AG04450 (cell line): ENCODE results near the gene SLC2A9. TPM values are rescaled to one million over a fixed set of nuclear protein-coding genes. Genes with fewer than 3 reads are reported as not detected.

Experiments
- CTCF ChIA-PET: fragments of 300-600, 350-600 bp; formaldehyde crosslinking; extraction: SDS; loops from one replicate; lab custom pipeline; 2022; ENCODE audit warnings: antibody characterized with exemption, inconsistent platforms; lab: Charles Lee
- POLR2A ChIA-PET: fragments of 350-600 bp; formaldehyde crosslinking; extraction: SDS; loops from one replicate; lab custom pipeline; 2021; ENCODE audit warnings: antibody characterized with exemption, inconsistent platforms; lab: Yijun Ruan, JAX
- DNase-seq: peaks from one replicate; pipeline ENCODE4 v3.0.0-alpha.2; 2011; ENCODE audit warnings: low read depth, low spot score
- H3K27ac ChIP-seq: one replicate; pipeline ENCODE4 v1.5.1; 2012; ENCODE audit warnings: low read depth, low read length, control low read depth
- H3K27me3 ChIP-seq: one replicate; pipeline ENCODE4 v1.6.0; 2012; ENCODE audit warnings: low read length; ENCODE audit not compliant: control insufficient read depth, insufficient read depth
- H3K4me3 ChIP-seq: 2 replicates; pipeline ENCODE4 v1.5.1; 2011; ENCODE audit warnings: mild to moderate bottlenecking, low read depth, low read length, control low read depth
- H3K9me3 ChIP-seq: 2 replicates; pipeline ENCODE4 v1.5.1; 2012; ENCODE audit warnings: low read length; ENCODE audit not compliant: control insufficient read depth, insufficient read depth
- CTCF ChIP-seq: IDR thresholded peaks from 2 replicates; pipeline ENCODE4 v1.5.1; 2011; ENCODE audit warnings: low read depth, low read length, control low read depth, inconsistent platforms
- polyA plus RNA-seq: library from polyadenylated mRNA; depleted of rRNA; stranded (reverse); fragments of >200 nt; gene quantifications from 2 replicates; pipeline ENCODE4 v1.2.3, GENCODE V29; 2011

The SLC2A9 gene
- polyA plus RNA-seq, 1 experiment = 2.4 TPM

- POLR2A ChIA-PET = no interaction called here
- CTCF ChIA-PET = no interaction called here
- no peak for TF ChIP-seq CTCF
Observed at GRCh38 chr4:10022346-10023049, 1.2 kb upstream of the SLC2A9 start.

DNA sequence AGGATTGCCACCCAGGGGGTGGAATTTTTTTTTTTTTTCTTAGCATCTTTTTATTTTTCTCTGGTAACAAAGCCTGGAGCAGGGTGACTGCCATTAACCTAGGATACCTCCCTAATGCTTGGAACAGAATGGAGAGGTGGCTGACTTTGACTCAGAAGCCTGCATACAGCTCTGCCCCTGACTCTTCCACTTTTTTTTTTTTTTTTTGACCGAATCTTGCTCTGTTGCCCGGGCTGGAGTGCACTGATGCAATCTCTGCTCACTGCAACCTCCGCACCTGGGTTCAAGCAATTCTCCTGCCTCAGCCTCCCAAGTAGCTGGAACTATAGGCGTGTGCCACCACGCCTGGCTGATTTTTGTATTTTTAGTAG is 341 bp upstream of the SLC2A9 start:
- H3K9me3 ChIP-seq = no peaks in the 10 kb centered on the region
- no peak overlapping the region for H3K27ac ChIP-seq
- no peak for DNase-seq
- no peak overlapping the region for H3K4me3 ChIP-seq
- ChIA-PET POLR2A (no interaction called here), CTCF (no interaction called here)
- H3K27me3 ChIP-seq = peaks cover 3% of the 10 kb centered on the region
- TF ChIP-seq CTCF = no peak

More at GRCh38 chr4:10022346-10023049, 1.2 kb upstream of the SLC2A9 start:
- no peaks in the 10 kb centered on the region for H3K9me3 ChIP-seq
- no peak overlapping the region for H3K27ac ChIP-seq
- H3K4me3 ChIP-seq = no peak overlapping the region
- no peak for DNase-seq
- peaks cover 3% of the 10 kb centered on the region for H3K27me3 ChIP-seq

DNA sequence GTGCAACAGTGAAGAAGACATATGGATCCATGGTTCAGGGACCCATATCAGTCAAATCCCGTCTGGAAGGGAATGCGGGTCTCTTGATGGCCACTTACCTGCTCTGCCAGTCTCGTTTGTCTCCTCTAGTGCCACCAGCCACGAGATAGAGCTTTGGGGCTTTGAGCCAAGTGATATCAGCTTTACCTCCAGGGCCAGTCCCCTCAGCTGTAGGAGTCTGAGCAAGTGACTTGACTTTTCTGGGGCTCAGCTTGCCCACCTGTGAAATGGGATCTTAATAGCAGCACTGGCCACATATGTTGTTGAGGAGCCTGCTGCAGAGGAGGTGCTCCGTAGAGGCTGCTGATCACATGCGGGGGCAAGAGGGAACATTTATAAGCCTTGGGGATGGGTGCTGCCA is 1.2 kb downstream of the SLC2A9 start:
- DNase-seq = no peak
- H3K4me3 ChIP-seq = no peak overlapping the region
- no peaks in the 10 kb centered on the region for H3K9me3 ChIP-seq
- H3K27ac ChIP-seq = no peak overlapping the region
- ChIA-PET CTCF (interaction anchor here (1.0 kb wide), 1 partner anchor 12 kb away, joined by 3 read pairs; no protein-coding TSS in a partner anchor), POLR2A (no interaction called here)
- TF ChIP-seq CTCF = no peak
- H3K27me3 ChIP-seq = no peaks in the 10 kb centered on the region

DNA sequence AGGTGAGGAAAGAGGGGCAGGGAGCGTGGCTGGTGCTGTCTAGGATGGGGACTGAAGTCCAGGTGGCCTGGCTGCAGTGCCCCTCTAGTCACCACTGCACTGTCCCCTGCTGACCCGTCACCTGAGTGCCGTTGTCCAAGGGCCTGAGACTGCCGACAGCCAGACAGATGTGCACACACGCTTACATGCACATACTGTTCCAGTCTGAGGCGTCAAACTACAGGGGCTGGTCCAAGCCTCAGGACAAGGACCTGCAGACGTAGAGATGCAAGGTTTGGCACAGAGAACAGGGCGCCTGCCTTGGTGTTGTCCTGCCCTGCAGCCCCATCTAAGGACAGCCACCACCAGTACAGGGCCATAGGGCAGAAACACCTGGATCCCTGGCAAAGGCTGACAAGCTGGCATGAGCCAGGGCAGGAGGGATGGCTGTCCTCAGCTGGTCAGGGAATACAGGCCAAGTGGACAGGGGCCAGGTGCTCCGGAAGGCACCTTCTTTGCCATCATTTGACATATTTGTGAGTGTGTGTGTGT is 1.7 kb downstream of the SLC2A9 start:
- Histone ChIP-seq H3K4me3 (peak overlapping the region; percentile 59), H3K9me3 (no peaks in the 10 kb centered on the region), H3K27me3 (no peaks in the 10 kb centered on the region), H3K27ac (peak overlapping the region; percentile 73)
- no peak for TF ChIP-seq CTCF
- no peak for DNase-seq
- POLR2A ChIA-PET = no interaction called here
- CTCF ChIA-PET = interaction anchor here (1.1 to 1.4 kb wide), 3 partner anchors 10 to 43 kb away, joined by 4 read pairs; no protein-coding TSS in a partner anchor

GRCh38 chr4:10018818-10019461 is 2.4 kb downstream of the SLC2A9 start:
- ChIA-PET POLR2A (no interaction called here), CTCF (interaction anchor here (1.1 to 1.4 kb wide), 3 partner anchors 11 to 44 kb away, joined by 4 read pairs; no protein-coding TSS in a partner anchor)
- peak overlapping the region; percentile 73 for H3K27ac ChIP-seq
- TF ChIP-seq CTCF = peak; percentile 66
- peak overlapping the region; percentile 59 for H3K4me3 ChIP-seq
- H3K9me3 ChIP-seq = no peaks in the 10 kb centered on the region
- peaks cover under 1% of the 10 kb centered on the region for H3K27me3 ChIP-seq
- DNase-seq = peak; percentile 67
